GM04504 (cell line): Measurements from ENCODE around the gene FBXL4.
"Not testable (repeated sequence)": the region's sequence is repeated elsewhere in the genome, so short reads cannot be mapped to it uniquely, and the experiment has no call there.

Experiments used
- DNase-seq: peaks from one replicate; pipeline ENCODE4 v3.0.0-alpha.2; 2012; ENCODE audit warnings: low read depth

The FBXL4 gene

DNA sequence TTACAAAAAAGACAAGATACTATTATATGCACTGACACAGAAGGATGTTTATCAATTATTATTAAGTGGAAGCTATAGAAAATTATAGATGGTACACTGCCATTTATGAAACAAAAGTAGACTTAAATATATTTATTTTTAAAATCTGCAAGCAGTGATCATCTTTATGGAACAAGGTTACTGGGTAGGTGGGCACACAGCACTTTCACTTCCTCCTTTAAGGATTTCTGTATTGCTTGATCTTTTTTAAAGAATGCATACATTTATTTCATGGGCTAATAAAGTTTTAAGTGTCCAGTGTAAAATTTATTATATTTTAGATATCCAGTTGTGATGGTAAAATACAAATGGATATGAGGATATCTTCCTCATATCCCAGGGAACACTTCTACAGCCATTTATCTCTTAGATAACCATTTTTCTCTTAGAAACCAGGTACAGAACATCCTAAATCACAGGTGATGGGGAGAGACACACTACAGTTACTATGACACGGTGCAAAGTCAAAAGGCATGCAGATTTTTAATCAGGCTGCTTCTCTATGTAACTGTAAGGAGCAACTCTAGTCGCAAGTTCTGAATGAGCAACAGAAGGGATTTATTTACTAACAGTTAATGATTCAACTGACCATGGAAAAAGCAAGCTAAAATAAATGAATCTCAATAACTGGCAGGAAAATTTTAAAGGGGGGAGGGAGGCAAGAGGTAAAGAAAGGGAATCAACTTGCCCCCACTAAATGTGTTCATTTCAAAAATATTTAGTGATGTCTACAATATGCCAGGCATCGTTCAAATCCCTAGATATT is 2.2 kb downstream of the FBXL4 start:
- DNase-seq = no peak

DNA sequence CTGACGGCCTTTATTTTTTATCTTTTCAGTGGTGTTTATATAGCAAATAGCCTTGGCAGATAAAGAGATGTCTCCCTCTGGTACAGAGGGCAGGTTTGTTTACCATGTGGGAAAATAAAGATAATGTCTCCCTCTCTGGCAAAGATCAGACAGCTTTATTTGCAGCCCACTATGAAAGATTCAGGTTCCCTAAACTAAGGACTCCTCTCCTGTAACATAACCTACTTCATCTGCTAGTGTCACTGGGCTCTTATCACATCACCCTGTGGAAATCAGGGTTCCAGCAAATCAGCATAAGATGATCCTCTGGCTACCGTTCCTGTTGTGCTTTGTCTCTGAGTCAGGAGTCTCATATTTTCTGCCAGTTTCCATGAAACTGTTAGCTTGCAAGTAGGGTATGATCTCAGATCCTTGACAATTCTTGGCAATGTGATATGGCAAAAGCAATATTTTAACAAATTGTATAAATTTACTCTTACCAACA is 3.1 kb downstream of the FBXL4 start:
- no peak for DNase-seq

DNA sequence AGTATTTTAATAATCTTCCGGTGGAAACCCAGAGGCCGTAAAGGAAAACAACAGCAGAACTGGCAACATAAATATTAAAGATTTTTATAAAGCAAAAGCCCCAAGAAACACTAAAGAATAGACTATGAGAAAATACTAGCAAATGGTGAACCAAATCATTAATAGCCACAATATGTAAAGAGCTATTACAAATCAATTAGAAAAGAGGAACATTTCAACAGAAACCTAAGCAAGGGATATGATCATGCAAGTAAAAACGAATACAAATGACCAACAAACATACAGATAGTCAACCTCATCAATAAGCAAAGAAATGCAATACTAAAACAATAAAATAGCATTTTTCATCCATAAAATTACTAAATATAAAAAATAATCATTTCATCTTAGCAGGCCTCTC is 3.6 kb downstream of the FBXL4 start:
- DNase-seq = no peak

DNA sequence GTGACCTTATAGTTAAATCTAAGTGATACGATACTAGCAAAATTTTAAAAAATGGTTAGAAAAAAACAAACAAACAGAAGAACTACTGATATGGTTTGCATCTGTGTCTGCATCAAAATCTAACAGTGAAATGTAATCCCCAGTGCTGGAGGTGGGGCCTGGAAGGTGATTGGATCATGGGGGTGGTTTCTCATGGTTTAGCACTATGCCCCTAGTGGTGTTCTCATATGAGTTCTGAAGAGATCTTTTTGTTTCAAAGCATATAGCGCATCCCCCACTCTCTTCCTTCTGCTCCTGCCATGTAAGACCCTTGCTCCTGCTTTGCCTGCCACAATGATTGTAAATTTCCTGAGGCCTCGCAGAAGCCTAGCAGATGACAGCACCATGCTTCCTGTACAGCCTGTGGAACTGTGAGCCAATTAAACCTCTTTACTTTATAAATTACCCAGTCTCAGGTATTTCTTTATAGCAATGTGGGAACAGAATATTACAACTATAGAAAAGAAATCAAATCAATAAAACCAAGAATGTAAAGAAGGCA is 5.4 kb downstream of the FBXL4 start:
- DNase-seq = no peak

DNA sequence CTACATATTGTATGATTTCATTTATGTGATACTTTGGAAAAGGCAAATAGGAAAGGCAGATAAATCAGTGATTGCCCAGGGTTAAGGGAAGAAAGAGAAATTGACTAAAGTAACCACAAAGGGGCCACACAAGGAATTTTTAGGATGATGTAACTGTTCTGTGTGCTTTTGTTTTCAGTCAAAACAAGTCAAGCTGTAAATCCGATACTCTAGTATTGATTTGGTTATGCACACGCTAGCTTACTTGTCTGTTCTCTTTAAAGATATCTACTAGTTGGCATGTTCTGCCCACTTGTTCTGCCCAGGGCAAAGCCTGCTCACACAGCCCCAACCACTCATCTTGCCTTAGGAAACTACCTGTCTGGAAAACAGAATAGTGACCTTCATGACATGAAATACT is 6.4 kb downstream of the FBXL4 start:
- DNase-seq = no peak

DNA sequence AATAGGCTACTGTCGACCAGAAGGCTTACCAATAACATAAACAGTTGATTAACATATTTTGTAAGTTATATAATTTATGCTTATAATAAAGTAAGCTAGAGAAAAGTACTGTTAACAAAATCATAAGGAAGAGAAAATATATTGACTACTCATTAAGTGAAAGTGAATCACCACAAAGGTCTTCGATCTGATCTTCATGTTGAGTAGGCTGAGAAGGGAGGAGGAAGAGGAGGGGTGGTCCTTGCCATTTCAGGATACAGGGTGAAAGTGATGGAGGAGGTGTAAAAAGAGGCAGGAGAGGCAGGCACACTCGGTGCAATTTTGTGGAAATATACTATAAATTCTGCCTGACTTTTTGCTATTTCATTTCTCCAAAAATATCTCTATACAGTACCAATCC is 10.4 kb downstream of the FBXL4 start:
- DNase-seq = no peak

DNA sequence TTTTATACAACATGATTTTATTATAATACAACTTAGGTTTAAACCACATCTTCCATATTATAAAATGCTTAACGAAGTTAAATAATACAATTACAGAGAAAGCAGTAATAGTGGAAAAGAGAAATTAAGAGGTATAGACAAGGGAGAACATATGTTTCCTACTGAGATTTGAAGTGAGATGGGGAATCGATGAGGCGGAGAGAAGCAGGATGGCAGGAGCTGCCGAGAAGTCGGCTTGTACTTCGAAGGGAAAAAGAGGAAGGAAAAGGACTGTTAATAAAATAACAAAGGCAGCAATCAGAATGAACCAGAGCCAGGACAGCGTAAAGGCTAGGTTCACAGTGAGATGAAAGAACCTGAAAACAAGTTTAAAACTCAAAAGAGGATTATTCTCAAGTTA is 15.4 kb downstream of the FBXL4 start:
- no peak for DNase-seq

DNA sequence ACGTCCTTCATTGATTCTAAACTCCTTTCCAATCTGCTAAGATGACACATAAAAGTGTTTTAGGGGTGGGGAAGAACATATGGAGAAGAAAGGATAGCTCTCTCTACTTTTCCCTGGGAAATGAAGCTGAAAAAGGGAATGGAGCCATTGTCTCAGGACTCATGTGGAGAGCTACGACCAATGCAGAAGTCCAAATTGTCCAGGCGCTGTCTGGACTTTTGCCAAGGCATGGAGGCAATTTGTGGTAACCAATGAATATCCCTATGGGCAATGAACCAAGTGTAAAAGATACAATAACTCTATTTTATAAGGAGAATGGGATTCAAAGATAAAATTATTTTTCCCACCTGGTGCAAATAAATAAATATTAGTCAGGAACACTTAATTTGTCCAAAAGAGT is 16.1 kb downstream of the FBXL4 start:
- DNase-seq = no peak

DNA sequence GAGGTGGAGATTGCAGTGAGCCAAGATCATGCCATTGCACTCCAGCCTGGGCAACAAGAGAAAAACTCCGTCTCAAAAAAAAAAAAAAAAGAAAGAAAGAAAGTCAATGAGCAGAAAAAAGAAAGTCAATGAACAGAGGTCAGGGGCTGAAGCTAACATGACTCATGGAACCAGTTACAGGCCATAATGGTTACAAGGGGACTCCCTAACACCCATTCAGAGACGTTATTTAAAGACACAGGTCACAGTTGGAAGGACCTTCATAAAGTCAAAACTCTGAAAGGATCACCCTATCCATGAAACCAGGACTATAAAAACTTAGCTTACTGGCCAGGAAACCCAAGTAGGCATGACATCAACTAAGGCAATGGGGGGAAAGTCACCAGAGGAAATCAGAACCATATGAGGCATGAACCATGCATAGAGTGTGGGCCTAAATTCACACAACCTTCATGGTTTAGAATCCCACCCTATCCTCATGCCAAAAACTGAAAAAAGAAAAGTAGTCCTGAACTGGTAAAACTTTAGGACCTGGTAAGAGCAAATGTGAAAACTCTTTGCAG is 18.2 kb downstream of the FBXL4 start:
- DNase-seq = no peak

DNA sequence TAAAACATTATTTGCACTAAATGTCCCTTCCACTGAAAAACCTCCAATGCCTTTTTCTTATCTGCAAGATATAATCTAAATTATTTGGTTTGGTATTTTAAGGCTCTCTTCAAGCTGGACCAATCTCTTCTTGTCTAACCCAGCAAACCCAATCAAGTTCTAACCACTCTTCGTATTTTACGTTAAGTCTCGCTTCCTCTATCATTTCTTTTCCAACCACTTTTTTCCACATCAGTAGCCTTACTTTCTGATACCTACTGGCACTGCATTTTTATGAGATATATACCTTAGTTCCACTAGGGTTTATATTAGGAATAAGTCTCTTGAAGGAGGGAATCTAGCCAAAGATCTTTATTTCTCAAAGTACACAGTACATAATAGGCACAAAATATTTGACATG is 19.1 kb downstream of the FBXL4 start:
- DNase-seq = no peak

DNA sequence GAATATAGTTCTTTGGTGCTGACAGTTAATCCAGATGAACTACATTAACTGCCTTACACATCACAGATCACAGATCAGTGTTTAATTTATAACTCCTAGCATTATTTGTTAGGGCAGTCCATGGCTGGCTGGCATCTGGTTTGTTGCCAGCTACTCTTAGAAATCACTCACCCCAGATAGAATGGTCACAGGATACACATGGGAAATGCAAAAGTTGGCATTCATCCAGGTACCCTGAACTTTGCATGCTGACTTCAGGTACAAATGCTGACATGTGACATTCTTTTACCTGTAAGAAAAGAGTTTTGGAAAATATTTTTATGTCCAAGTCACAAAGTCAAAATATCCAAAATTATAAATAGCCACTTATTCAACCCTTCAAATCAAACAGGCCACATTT is 20.2 kb downstream of the FBXL4 start:
- no peak for DNase-seq

DNA sequence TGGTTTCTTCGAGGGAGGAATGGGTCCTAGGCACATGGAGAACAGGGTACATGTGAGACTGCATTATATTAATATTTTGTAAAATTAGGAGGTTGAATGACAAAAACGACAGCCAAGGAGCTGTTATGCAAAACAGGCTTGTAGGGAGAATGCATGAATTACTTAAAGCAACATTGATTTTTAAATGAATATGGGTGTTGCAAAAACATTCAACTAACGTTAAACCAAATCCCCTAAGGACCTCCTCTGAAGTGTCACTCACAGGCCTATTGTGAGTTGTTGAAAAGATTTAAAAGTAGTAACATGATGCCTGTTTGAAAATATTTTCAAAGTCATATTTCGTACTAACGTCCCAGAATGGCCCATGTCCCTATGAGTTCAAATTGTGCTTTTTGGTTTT is 21.9 kb downstream of the FBXL4 start:
- no peak for DNase-seq

DNA sequence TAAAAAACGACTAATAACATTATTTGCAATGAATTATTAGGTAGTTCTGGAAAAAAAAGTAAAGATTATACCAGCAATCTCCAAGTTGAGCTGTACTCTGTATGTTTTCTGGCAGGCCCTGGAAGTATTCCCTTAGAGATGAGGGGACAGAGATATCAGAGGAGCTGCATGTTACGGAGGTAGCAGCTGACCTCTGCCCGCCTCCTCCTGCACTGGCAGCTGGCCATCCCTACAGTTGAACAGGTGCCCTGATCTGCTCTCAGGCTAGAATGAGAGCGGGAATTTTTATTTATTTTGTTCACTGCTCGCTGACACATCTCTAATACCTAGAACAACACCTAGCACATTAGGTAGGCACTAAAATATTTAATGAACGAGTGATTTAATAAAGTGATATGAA is 23.1 kb downstream of the FBXL4 start:
- DNase-seq = no peak

DNA sequence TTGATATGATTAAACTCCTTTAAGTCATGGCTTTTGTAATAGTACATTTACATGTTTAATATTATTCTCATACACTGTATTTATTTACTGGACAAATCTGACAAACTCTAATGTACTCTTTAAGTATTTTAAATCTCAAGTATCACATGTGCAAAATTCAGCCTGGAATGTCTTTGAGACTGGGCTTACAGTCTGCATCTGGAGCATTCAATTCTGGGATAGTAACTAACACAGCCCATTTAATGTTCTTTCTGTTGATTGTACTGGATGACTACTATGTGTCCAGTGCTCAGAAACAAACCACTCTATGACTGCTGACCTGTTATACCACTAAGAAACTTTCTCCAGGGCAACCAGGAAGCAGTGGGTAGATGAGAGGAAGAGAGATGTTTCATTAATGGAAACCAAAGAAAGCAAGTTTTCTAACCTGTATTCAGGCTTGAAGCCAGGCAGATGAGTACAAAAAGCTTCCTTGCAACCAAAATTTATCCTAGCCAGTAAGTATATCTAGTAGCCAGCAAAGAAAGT is 26.8 kb downstream of the FBXL4 start:
- DNase-seq = no peak

DNA sequence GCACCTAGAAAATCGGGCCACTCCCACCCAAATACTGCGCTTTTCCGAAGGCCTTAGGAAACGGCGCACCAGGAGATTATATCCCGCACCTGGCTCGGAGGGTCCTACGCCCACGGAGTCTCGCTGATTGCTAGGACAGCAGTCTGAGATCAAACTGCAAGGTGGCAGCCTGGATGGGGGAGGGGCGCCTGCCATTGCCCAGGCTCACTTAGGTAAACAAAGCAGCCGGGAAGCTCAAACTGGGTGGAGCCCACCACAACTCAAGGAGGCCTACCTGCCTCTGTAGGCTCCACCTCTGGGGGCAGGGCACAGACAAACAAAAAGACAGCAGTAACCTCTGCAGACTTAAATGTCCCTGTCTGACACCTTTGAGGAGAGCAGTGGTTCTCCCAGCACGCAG is 36.8 kb downstream of the FBXL4 start:
- DNase-seq = not testable (repeated sequence)

DNA sequence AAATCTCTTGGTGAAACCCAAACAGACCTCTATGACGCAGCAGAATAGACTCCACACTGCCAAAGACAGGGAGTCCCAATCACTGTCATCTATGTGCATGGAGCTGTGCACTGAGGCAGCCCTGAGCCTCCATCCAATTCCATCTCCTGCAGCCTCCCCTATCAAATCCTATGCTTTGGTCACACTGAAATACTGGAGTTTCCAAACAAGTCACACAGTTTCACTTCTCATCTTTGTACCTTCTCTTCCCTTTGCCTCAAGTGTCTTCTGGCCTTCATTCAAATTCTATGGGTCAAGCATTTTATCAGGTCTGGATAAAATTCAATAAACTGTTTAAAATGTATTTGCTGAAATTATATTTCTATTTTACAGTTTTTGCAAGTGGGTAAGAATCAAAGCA is 38.5 kb downstream of the FBXL4 start:
- no peak for DNase-seq

DNA sequence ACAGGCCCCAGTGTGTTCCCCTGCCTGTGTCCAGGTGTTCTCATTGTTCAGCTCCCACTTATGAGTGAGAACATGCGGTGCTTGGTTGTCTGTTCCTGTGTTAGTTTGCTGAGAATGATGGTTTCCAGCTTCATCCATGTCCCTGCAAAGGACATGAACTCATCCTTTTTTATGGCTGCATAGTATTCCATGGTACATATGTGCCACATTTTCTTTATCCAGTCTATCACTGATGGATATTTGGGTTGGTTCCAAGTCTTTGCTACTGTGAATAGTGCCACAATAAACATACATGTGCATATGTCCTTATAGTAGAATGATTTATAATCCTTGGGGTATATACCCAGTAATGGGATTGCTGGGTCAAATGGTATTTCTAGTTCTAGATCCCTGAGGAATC is 41.4 kb downstream of the FBXL4 start:
- not testable (repeated sequence) for DNase-seq

DNA sequence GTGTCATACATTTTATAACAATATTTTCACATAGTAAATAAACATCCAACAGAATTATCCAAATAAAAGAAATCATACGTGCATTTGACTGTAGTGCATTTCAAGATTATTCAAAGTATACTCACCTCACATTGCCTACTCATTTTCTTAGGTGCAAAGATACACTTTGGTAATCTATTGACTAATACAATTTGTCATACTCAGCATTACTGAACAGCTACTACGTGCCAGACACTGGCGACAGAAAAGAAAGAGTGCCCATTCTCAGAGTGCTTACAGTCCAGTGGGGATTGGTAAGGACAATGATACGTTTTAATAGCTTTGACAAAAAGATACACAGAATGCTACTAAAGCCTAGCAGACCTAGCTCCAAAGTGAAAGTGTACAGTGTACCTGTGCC is 42.0 kb downstream of the FBXL4 start:
- no peak for DNase-seq

DNA sequence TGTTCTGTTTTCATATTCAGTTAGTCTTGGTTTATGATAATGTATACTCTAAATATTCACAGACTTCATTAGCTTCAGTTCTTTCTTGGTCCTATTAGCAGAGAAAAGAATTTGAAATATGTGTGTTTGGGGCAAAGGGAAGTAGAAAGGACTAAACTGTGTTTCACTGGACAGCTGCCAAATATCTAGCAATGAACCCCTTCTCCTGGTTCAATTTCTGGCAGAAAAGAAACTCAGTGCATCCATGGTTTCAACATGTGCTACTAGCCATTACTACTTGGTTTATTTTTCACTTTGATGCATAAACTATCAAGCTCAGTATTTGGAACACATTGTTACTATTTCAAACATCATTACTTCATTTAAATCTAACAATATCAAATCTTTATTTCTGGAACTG is 43.6 kb downstream of the FBXL4 start:
- DNase-seq = no peak

DNA sequence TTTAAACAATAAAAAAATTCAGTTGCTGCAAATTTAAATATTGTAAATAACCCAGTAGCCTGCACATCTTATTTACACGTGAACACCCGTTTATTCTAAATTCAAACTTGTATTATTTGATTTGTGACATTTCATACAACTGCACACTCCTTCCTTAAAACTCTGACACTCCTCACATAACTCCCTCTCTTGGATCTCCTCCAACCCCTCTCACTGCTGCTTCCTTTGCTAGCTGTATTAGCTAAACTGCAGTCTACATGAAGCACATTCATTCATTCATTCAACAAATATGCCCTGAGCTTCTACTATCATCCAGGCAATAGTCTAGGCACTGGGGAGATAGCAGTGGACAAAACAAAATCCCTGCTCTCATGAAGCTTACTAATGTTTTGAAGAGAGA is 47.0 kb downstream of the FBXL4 start:
- DNase-seq = no peak

DNA sequence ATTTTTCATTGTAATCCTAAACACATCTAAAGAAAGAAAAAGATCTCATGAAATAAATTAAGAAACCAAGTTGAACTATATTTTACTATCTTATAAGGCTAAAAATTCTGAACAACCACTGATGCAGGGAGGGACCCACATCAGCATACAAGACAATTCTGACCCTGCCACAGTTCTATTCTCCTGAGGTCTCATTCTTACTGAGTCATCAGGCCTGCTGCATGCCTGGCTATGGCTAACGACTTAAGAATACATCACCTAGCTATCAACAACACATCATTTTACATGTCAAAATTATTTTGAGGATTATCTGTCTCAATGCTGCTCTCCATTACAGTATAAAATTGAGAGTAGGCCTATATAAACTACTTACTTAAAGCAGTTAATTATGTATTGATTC is 52.9 kb downstream of the FBXL4 start:
- DNase-seq = no peak

DNA sequence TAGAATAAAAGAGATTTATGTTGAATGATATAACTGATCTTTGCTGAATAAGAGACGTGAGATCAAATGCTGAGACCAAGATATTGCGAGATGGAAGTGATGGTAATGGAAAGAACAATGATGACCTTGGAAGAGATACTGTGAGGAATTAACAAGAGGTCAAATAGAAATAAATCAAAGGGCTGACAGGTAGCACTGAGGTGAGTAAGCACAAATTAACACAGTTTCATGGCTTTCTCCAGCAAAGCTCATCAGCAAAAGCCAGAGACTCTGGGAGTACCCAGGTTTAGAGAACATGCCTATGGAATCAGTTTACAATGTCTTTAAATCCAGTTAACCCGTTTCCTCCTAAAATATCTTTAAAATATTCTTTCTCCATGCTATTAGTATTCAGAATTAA is 60.1 kb downstream of the FBXL4 start:
- no peak for DNase-seq

DNA sequence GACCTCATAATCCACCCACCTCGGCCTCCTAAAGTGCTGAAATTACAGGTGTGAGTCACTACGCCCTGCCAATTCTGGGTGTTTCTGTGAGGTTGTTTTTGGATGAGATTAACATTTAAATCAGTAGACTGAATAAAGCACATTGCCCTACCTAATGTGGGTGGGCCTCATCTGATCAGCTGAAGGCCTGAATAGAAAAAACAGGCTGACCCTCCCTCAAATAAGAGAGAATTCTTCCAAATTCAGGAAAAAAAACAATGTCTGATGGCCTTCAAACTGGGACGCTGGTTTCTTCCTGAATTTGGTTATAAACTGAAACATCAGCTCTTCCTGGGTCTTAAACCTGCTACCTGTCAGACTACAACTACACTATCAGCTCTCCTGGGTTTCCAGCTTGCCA is 62.4 kb downstream of the FBXL4 start:
- DNase-seq = no peak

DNA sequence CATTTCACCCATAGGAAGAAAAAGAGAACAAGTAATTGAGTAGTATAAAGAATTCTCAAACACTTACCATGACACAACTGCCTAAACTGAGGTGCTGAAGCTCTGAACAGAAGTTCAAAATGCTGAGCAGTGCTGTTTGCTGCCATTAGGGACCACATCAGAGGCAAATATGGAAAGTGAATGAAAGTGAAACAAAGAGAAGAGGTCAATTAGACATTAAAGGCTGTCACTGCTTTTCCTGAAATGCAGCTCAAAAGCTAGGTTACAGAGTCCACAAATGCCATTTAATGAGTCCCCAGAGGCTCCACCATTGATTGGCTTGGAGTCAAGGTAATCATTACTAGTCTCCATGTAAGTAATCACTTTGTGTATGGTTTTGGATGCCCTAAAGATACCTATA is 67.3 kb downstream of the FBXL4 start:
- DNase-seq = no peak
